ENCODE results near the gene MIPEP.

DNA sequence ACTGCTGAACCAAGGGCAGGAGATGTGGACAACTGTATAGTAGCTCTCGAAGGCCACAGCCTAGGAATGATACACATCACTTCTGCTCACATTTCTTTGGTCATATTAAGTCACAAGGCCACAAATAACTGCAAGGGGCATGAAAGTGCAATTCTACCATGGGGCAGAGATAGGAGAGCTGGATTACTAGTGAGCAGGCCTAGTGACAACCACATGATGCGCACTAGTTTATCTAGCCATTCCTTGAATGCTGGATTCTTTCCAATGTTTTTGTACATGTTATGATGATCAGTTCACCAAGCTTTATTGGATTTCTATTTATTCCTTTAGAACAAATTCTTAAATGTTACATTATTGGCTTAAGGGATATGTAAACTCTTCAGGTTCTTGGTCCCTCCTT, 100.7 kb downstream of the MIPEP start:
- TF ChIP-seq, protein P1, sequence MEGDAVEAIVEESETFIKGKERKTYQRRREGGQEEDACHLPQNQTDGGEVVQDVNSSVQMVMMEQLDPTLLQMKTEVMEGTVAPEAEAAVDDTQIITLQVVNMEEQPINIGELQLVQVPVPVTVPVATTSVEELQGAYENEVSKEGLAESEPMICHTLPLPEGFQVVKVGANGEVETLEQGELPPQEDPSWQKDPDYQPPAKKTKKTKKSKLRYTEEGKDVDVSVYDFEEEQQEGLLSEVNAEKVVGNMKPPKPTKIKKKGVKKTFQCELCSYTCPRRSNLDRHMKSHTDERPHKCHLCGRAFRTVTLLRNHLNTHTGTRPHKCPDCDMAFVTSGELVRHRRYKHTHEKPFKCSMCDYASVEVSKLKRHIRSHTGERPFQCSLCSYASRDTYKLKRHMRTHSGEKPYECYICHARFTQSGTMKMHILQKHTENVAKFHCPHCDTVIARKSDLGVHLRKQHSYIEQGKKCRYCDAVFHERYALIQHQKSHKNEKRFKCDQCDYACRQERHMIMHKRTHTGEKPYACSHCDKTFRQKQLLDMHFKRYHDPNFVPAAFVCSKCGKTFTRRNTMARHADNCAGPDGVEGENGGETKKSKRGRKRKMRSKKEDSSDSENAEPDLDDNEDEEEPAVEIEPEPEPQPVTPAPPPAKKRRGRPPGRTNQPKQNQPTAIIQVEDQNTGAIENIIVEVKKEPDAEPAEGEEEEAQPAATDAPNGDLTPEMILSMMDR (IDR thresholded peaks at IDR 0.05; ENCODE audit: poor library complexity, severe bottlenecking): no peak
- no peak for TF ChIP-seq POLR2AphosphoS5 (IDR thresholded peaks at IDR 0.05)

All from neural cell (in vitro differentiated cells).